Measurements from ENCODE around the gene SBNO2.

GRCh38 chr19:1151037-1151724 is 22.9 kb downstream of the SBNO2 start:
- no peak for TF ChIP-seq BACH2 (CRISPR knock-in tag; IDR thresholded peaks at IDR 0.05; ENCODE audit: borderline replicate concordance)
- TF ChIP-seq PPARA (CRISPR knock-in tag; IDR thresholded peaks at IDR 0.05; ENCODE audit: borderline replicate concordance) = no peak
- TF ChIP-seq, protein P1, sequence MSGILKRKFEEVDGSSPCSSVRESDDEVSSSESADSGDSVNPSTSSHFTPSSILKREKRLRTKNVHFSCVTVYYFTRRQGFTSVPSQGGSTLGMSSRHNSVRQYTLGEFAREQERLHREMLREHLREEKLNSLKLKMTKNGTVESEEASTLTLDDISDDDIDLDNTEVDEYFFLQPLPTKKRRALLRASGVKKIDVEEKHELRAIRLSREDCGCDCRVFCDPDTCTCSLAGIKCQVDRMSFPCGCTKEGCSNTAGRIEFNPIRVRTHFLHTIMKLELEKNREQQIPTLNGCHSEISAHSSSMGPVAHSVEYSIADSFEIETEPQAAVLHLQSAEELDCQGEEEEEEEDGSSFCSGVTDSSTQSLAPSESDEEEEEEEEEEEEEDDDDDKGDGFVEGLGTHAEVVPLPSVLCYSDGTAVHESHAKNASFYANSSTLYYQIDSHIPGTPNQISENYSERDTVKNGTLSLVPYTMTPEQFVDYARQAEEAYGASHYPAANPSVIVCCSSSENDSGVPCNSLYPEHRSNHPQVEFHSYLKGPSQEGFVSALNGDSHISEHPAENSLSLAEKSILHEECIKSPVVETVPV (CRISPR knock-in tag; IDR thresholded peaks at IDR 0.05) = no peak
- TF ChIP-seq SNAI2 (CRISPR knock-in tag; IDR thresholded peaks at IDR 0.05) = no peak
